Endothelial cell of umbilical vein (primary cell): ENCODE data around the gene UBQLN2. TPM values are rescaled to one million over a fixed set of nuclear protein-coding genes. Genes with fewer than 3 reads are reported as not detected.

ENCODE experiments used
- BruUV-seq: library from RNA; stranded (reverse); fragments of 400-500 nt; replicated peaks from 2 replicates; lab custom pipeline; 2021; lab: Mats Ljungman, UMichigan
- CTCF ChIA-PET: fragments of 300-600, 350-600 bp; sonication (Branson Sonifier 250); formaldehyde crosslinking; loops from one replicate; lab custom pipeline; 2021; ENCODE audit warnings: antibody characterized with exemption, inconsistent platforms; lab: Charles Lee
- POLR2A ChIA-PET: fragments of 300-600, 350-600 bp; sonication (Branson Sonifier 250); formaldehyde crosslinking; loops from one replicate; lab custom pipeline; 2021; ENCODE audit warnings: antibody characterized with exemption, inconsistent platforms; lab: Charles Lee
- DNase-seq: peaks from one replicate; pipeline ENCODE4 v3.0.0-alpha.2; 2011; ENCODE audit warnings: low read depth, low spot score
- FAIRE-seq: peaks from 2 replicates; lab custom pipeline; 2011; peaks lifted over from hg19 to GRCh38; lab: Jason Lieb, UNC
- H2AFZ ChIP-seq: 2 replicates; pipeline ENCODE4 v1.6.0; 2012; ENCODE audit warnings: low read depth, low read length, control low read depth, inconsistent platforms
- H3K27ac ChIP-seq: 2 replicates; pipeline ENCODE4 v1.5.1; 2011; ENCODE audit warnings: low read depth, mild to moderate bottlenecking, control low read depth, low read length, moderate library complexity; ENCODE audit not compliant: insufficient read depth
- H3K27me3 ChIP-seq, 2 experiments: 2 replicates each; pipeline versions ENCODE4 v1.6.0 to v1.6.1; 2011; ENCODE audit warnings: low read length in 2 of 2, mixed read lengths in 1 of 2; ENCODE audit not compliant: control insufficient read depth in 2 of 2, insufficient read depth in 2 of 2
- H3K36me3 ChIP-seq, 2 experiments: 2 replicates in 1 of 2; 3 replicates in 1 of 2; pipeline ENCODE4 v1.5.1; 2011; ENCODE audit warnings: low read length in 2 of 2, mild to moderate bottlenecking in 1 of 2, moderate library complexity in 1 of 2; ENCODE audit not compliant: control insufficient read depth in 2 of 2, insufficient read depth in 2 of 2; ENCODE audit errors: extremely low read depth in 1 of 2
- H3K4me1 ChIP-seq: 3 replicates; pipeline ENCODE4 v1.5.1; 2011; ENCODE audit warnings: mild to moderate bottlenecking, low read length; ENCODE audit not compliant: control insufficient read depth, insufficient read depth; ENCODE audit errors: extremely low read depth
- H3K4me2 ChIP-seq: 2 replicates; pipeline ENCODE4 v1.6.1; 2011; ENCODE audit warnings: low read length, control low read depth, mixed read lengths; ENCODE audit not compliant: insufficient read depth
- H3K4me3 ChIP-seq, 3 experiments: fragments of 200-600 bp in 1 of 3; sonication (generic), shearing (Covaris generic) in 1 of 3; replicated peaks in 1 of 3; 2 replicates each; pipeline ENCODE4 v1.5.1; 2011 to 2016; ENCODE audit warnings: control low read depth in 3 of 3, low read length in 3 of 3, mild to moderate bottlenecking in 2 of 3, inconsistent platforms in 1 of 3, low read depth in 1 of 3, moderate library complexity in 1 of 3; ENCODE audit not compliant: insufficient read depth in 1 of 3
- H3K79me2 ChIP-seq: 2 replicates; pipeline ENCODE4 v1.6.0; 2012; ENCODE audit warnings: low read length, inconsistent platforms; ENCODE audit not compliant: control insufficient read depth, insufficient read depth
- H3K9ac ChIP-seq: replicated peaks from 2 replicates; pipeline ENCODE3; 2011; ENCODE audit warnings: low read length, control low read depth; ENCODE audit not compliant: insufficient read depth; ENCODE audit errors: extremely low read depth
- H3K9me1 ChIP-seq: replicated peaks from 3 replicates; pipeline ENCODE4 v1.6.0; 2011; ENCODE audit warnings: mild to moderate bottlenecking, low read length; ENCODE audit not compliant: control insufficient read depth, insufficient read depth; ENCODE audit errors: extremely low read depth
- H3K9me3 ChIP-seq: replicated peaks from 2 replicates; pipeline ENCODE4 v1.5.1; 2012; ENCODE audit warnings: low read length, inconsistent platforms; ENCODE audit not compliant: control insufficient read depth, insufficient read depth
- H4K20me1 ChIP-seq: replicated peaks from 2 replicates; pipeline ENCODE3; 2011; ENCODE audit warnings: mild to moderate bottlenecking, low read length; ENCODE audit not compliant: control insufficient read depth, insufficient read depth; ENCODE audit errors: extremely low read depth
- EZH2 ChIP-seq: IDR thresholded peaks from 2 replicates; pipeline ENCODE4 v1.6.1; 2012; ENCODE audit warnings: borderline replicate concordance, low read depth, mild to moderate bottlenecking, moderate library complexity, low read length, inconsistent platforms; ENCODE audit not compliant: severe bottlenecking
- FOS ChIP-seq: IDR thresholded peaks from 2 replicates; pipeline ENCODE4 v1.6.1; 2011; ENCODE audit warnings: mild to moderate bottlenecking, low read length, moderate library complexity, borderline replicate concordance; ENCODE audit not compliant: insufficient read depth
- GATA2 ChIP-seq: IDR thresholded peaks from 2 replicates; pipeline ENCODE4 v1.7.0; 2011; ENCODE audit warnings: low read depth, mild to moderate bottlenecking, moderate library complexity, mixed read lengths, low read length; ENCODE audit not compliant: insufficient read length, insufficient read depth
- JUN ChIP-seq: IDR thresholded peaks from 2 replicates; pipeline ENCODE4 v1.6.1; 2011; ENCODE audit warnings: borderline replicate concordance, low read depth; ENCODE audit not compliant: insufficient read length, insufficient read depth
- dilution Hi-C: fragments of 300-500 bp; cut with MboI; formaldehyde crosslinking; loops from one replicate; pipeline ENCODE4 v1.15.0; 2019; ENCODE audit warnings: low sequenced_read_pairs; ENCODE audit not compliant: extremely low pct_ligation_motif_present
- intact Hi-C: fragments of 100-400 bp; cut with micrococcal nuclease; formaldehyde crosslinking; loops from one replicate; pipeline ENCODE4 v1.10.0; 2022
- polyA plus RNA-seq, 4 experiments: library from polyadenylated mRNA; depleted of rRNA in 3 of 4; stranded (reverse) in 3 of 4; unstranded in 1 of 4; fragments of >200 nt; gene quantifications; 2 replicates each; pipeline versions ENCODE4 v1.2.1 to v1.2.3, GENCODE V29; 2011 to 2012; ENCODE audit warnings: missing spikeins in 1 of 4
- total RNA-seq: library from RNA; stranded (reverse); gene quantifications from 2 replicates; pipeline ENCODE4 v1.2.3, GENCODE V29; 2021
- TF ChIP-seq, protein P1 (sequence below), 2 donors: IDR thresholded peaks; 1 replicate in 1 of 2; 2 replicates in 1 of 2; pipeline ENCODE4 v1.5.1; 2011; ENCODE audit warnings: low read length in 2 of 2, mild to moderate bottlenecking in 2 of 2, moderate library complexity in 2 of 2, control low read depth in 1 of 2, inconsistent platforms in 1 of 2, low read depth in 1 of 2; ENCODE audit not compliant: insufficient read depth in 1 of 2; ENCODE audit errors: extremely low read depth in 1 of 2

Gene UBQLN2
- total and polyA plus RNA-seq, 2 donors (not counting 3 experiments of a cell fraction or from before 2014, with no cell fraction given), result 17.1 to 25.3 TPM

- dilution Hi-C loops (no loop called here), intact Hi-C loops (loop anchor here (5.0 kb wide), 1 partner anchor 1757 kb away; the partner anchor contains the start of gene MAGED2)
- peak overlapping the region; percentile 94 for H3K4me2 ChIP-seq
- peaks cover 18% of the 10 kb centered on the region for H3K4me1 ChIP-seq
- H3K27me3 ChIP-seq, result no peaks in the 10 kb centered on the region
- peak overlapping the region; percentile 22 to 79 (median 78) for H3K4me3 ChIP-seq
- BruUV-seq, result no TSS peak
- peak overlapping the region; percentile 53 for H3K27ac ChIP-seq
- peak; percentile 40 for DNase-seq
- CTCF ChIA-PET, result no interaction called here
- H3K79me2 ChIP-seq, result peaks cover 46% of the 10 kb centered on the region
- TF ChIP-seq FOS, result no peak
- no peak overlapping the region for H2AFZ ChIP-seq
- no peaks in the 10 kb centered on the region for H3K36me3 ChIP-seq
- POLR2A ChIA-PET, result no interaction called here
- no peak for FAIRE-seq
- H3K9ac ChIP-seq, result peak overlapping the region; percentile 81
- H3K9me1 ChIP-seq, result no peaks in the 10 kb centered on the region
- no peaks in the 10 kb centered on the region for H4K20me1 ChIP-seq
- no peaks in the 10 kb centered on the region for H3K9me3 ChIP-seq
These were observed 898 bp downstream of the UBQLN2 start for GRCh38 chrX:56564164-56564885.

GRCh38 chrX:56564921-56565840 lies 1.8 kb downstream of the UBQLN2 start:
- ChIA-PET POLR2A (no interaction called here), CTCF (no interaction called here)
- no peak overlapping the region for H2AFZ ChIP-seq
- no peaks in the 10 kb centered on the region for H3K27me3 ChIP-seq
- H3K4me2 ChIP-seq, result peak overlapping the region; percentile 94
- H3K4me3 ChIP-seq, result peak overlapping the region; percentile 22 to 79 (median 78)
- H3K9me3 ChIP-seq, result no peaks in the 10 kb centered on the region
- no peak for TF ChIP-seq JUN
- TF ChIP-seq, protein P1, sequence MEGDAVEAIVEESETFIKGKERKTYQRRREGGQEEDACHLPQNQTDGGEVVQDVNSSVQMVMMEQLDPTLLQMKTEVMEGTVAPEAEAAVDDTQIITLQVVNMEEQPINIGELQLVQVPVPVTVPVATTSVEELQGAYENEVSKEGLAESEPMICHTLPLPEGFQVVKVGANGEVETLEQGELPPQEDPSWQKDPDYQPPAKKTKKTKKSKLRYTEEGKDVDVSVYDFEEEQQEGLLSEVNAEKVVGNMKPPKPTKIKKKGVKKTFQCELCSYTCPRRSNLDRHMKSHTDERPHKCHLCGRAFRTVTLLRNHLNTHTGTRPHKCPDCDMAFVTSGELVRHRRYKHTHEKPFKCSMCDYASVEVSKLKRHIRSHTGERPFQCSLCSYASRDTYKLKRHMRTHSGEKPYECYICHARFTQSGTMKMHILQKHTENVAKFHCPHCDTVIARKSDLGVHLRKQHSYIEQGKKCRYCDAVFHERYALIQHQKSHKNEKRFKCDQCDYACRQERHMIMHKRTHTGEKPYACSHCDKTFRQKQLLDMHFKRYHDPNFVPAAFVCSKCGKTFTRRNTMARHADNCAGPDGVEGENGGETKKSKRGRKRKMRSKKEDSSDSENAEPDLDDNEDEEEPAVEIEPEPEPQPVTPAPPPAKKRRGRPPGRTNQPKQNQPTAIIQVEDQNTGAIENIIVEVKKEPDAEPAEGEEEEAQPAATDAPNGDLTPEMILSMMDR (IDR thresholded peaks at IDR 0.05; ENCODE audit: extremely low read depth in 1 of 2, insufficient read depth in 1 of 2, low read depth in 1 of 2, low read length in 2 of 2), result no peak
- TF ChIP-seq GATA2, result no peak
- TF ChIP-seq FOS, result no peak
- TF ChIP-seq EZH2, result no peak
- no peaks in the 10 kb centered on the region for H3K9me1 ChIP-seq
- dilution Hi-C loops (no loop called here), intact Hi-C loops (loop anchor here (5.0 kb wide), 1 partner anchor 1758 kb away; the partner anchor contains the start of gene MAGED2)
- H4K20me1 ChIP-seq, result no peaks in the 10 kb centered on the region
- DNase-seq (no peak), FAIRE-seq (peak; percentile 26)
- H3K4me1 ChIP-seq, result peaks cover 18% of the 10 kb centered on the region
- H3K9ac ChIP-seq, result peak overlapping the region; percentile 81
- peaks cover 46% of the 10 kb centered on the region for H3K79me2 ChIP-seq
- no TSS peak for BruUV-seq
- no peak overlapping the region for H3K27ac ChIP-seq
- H3K36me3 ChIP-seq, result no peaks in the 10 kb centered on the region
